ENCODE measurements around the gene SLK. TPM values are rescaled to one million over a fixed set of nuclear protein-coding genes. Genes with fewer than 3 reads are reported as not detected.

SLK gene
- total RNA-seq, 1 experiment from 2014 or later: 71.9 TPM

- Mint-ChIP-seq H3K27me3 (ENCODE audit: insufficient read depth, unreplicated experiment) (no peaks in the 10 kb centered on the region), H3K9me3 (ENCODE audit: unreplicated experiment) (no peaks in the 10 kb centered on the region), H3K27ac (ENCODE audit: low read depth, unreplicated experiment) (peak overlapping the region; percentile 79), H3K4me1 (ENCODE audit: insufficient read depth, unreplicated experiment) (no peaks in the 10 kb centered on the region), H3K4me3 (ENCODE audit: unreplicated experiment) (no peak overlapping the region), H3K36me3 (ENCODE audit: insufficient read depth, unreplicated experiment) (peaks cover 90% of the 10 kb centered on the region)
- DNase-seq (ENCODE audit: unreplicated experiment): no peak
- intact Hi-C loops (cut with micrococcal nuclease): no loop called here
- ChIA-PET CTCF (interaction anchor here (1.7 kb wide), 1 partner anchor 147 kb away, joined by 5 read pairs; no protein-coding TSS in a partner anchor), POLR2A (interaction anchor here (0.6 kb wide), 1 partner anchor 26 kb away, joined by 4 read pairs; no protein-coding TSS in a partner anchor)
- BruUV-seq (replicated peaks): no TSS peak
- TF ChIP-seq CTCF (IDR thresholded peaks at IDR 0.05; ENCODE audit: unreplicated experiment): no peak
These were observed 67.7 kb downstream of the SLK start for GRCh38 chr10:104034401-104035193.

GRCh38 chr10:104035194-104036068 lies 68.5 kb downstream of the SLK start:
- Mint-ChIP-seq H3K4me3 (ENCODE audit: unreplicated experiment) (no peak overlapping the region), H3K27ac (ENCODE audit: low read depth, unreplicated experiment) (peak overlapping the region; percentile 28), H3K36me3 (ENCODE audit: insufficient read depth, unreplicated experiment) (peaks cover 91% of the 10 kb centered on the region), H3K27me3 (ENCODE audit: insufficient read depth, unreplicated experiment) (no peaks in the 10 kb centered on the region), H3K4me1 (ENCODE audit: insufficient read depth, unreplicated experiment) (no peaks in the 10 kb centered on the region), H3K9me3 (ENCODE audit: unreplicated experiment) (no peaks in the 10 kb centered on the region)
- DNase-seq (ENCODE audit: unreplicated experiment): no peak
- no peak for TF ChIP-seq CTCF (IDR thresholded peaks at IDR 0.05; ENCODE audit: unreplicated experiment)
- intact Hi-C loops (cut with micrococcal nuclease): no loop called here
- BruUV-seq (replicated peaks): no TSS peak
- POLR2A ChIA-PET: interaction anchor here (0.6 kb wide), 1 partner anchor 27 kb away, joined by 4 read pairs; no protein-coding TSS in a partner anchor
- CTCF ChIA-PET: interaction anchor here (1.7 kb wide), 1 partner anchor 148 kb away, joined by 5 read pairs; no protein-coding TSS in a partner anchor

- no peak for DNase-seq (ENCODE audit: unreplicated experiment)
- peaks cover 91% of the 10 kb centered on the region for H3K36me3 Mint-ChIP-seq (ENCODE audit: insufficient read depth, unreplicated experiment)
- no peak for TF ChIP-seq CTCF (IDR thresholded peaks at IDR 0.05; ENCODE audit: unreplicated experiment)
- BruUV-seq (replicated peaks): no TSS peak
- no peaks in the 10 kb centered on the region for H3K9me3 Mint-ChIP-seq (ENCODE audit: unreplicated experiment)
- H3K27me3 Mint-ChIP-seq (ENCODE audit: insufficient read depth, unreplicated experiment): no peaks in the 10 kb centered on the region
- CTCF ChIA-PET: no interaction called here
- H3K4me3 Mint-ChIP-seq (ENCODE audit: unreplicated experiment): no peak overlapping the region
- intact Hi-C loops (cut with micrococcal nuclease): no loop called here
- peak overlapping the region; percentile 28 for H3K27ac Mint-ChIP-seq (ENCODE audit: low read depth, unreplicated experiment)
- POLR2A ChIA-PET: interaction anchor here (1.4 kb wide), 1 partner anchor 148 kb away, joined by 3 read pairs; no protein-coding TSS in a partner anchor
- H3K4me1 Mint-ChIP-seq (ENCODE audit: insufficient read depth, unreplicated experiment): no peaks in the 10 kb centered on the region
These were observed 69.1 kb downstream of the SLK start for GRCh38 chr10:104036069-104036384.

All from MCF 10A (cell line).